Skeletal muscle satellite cell (primary cell): ENCODE results near the gene ETDB. TPM values are rescaled to one million over a fixed set of nuclear protein-coding genes. Genes with fewer than 3 reads are reported as not detected.
"Not testable (repeated sequence)": the region's sequence is repeated elsewhere in the genome, so short reads cannot be mapped to it uniquely, and the experiment has no call there.

Experiments
- H3K27me3 ChIP-seq: 2 replicates; pipeline ENCODE4 v1.7.0; 2013; ENCODE audit warnings: low read length; ENCODE audit not compliant: control insufficient read depth, insufficient read depth
- H3K36me3 ChIP-seq: 2 replicates; pipeline ENCODE4 v1.7.0; 2013; ENCODE audit warnings: mild to moderate bottlenecking, control low read depth, low read length; ENCODE audit not compliant: insufficient read depth
- H3K4me1 ChIP-seq: 2 replicates; pipeline ENCODE4 v1.7.0; 2013; ENCODE audit warnings: low read length; ENCODE audit not compliant: control insufficient read depth, insufficient read depth
- H3K4me2 ChIP-seq: 2 replicates; pipeline ENCODE4 v1.7.0; 2013; ENCODE audit warnings: mild to moderate bottlenecking, low read length
- H3K4me3 ChIP-seq: 2 replicates; pipeline ENCODE4 v1.7.0; 2013; ENCODE audit warnings: low read length
- H3K9ac ChIP-seq: 2 replicates; pipeline ENCODE4 v1.7.0; 2013; ENCODE audit warnings: mild to moderate bottlenecking, low read depth, low read length, moderate library complexity
- H3K9me3 ChIP-seq: replicated peaks from 2 replicates; pipeline ENCODE4 v1.7.0; 2013; ENCODE audit warnings: mild to moderate bottlenecking, control low read depth, low read length
- total RNA-seq: library from RNA; depleted of rRNA; stranded (reverse); fragments of >200 nt; gene quantifications from 2 replicates; pipeline ENCODE4 v1.2.3, GENCODE V29; 2012; rRNA removed

Gene ETDB
- not detected in 2 replicates for total RNA-seq

GRCh38 chrX:135120056-135120576 is at the start of gene ETDB:
Gene ETDB (minus strand): TSS chrX:135120526. CDS start chrX:135119261, 1,265 bp downstream.
- H3K27me3 ChIP-seq, H3K9me3 ChIP-seq, H3K4me1 ChIP-seq, H3K9ac ChIP-seq, H3K36me3 ChIP-seq, H3K4me3 ChIP-seq, H3K4me2 ChIP-seq: not testable (repeated sequence)

DNA sequence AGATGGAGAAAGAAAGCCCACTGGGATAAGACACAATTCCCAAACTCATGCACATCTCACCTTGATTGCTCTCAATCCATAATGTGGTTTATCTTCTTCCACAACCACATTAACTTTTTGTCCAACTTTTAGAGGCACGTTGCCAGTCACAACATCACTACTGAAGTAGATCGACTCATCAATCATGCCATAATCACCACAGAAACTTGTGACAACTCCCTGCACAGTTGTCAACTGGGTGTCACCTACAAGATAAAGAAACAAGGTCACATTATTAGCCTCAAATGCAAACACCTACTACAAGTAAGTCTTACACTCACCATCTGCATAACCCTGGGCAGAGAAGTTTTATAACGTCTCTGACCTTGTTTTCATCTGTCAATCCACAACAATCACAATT is 49.2 kb upstream of the ETDB start:
- not testable (repeated sequence) for H3K4me2 ChIP-seq, H3K9ac ChIP-seq, H3K9me3 ChIP-seq, H3K4me3 ChIP-seq, H3K36me3 ChIP-seq, H3K4me1 ChIP-seq, H3K27me3 ChIP-seq

GRCh38 chrX:135168486-135168885 is 48.2 kb upstream of the ETDB start:
- Histone ChIP-seq H3K9ac (no peak overlapping the region), H3K9me3 (no peaks in the 10 kb centered on the region), H3K4me3 (no peak overlapping the region), H3K4me1 (no peaks in the 10 kb centered on the region), H3K27me3 (no peaks in the 10 kb centered on the region), H3K4me2 (no peak overlapping the region), H3K36me3 (no peaks in the 10 kb centered on the region)

DNA sequence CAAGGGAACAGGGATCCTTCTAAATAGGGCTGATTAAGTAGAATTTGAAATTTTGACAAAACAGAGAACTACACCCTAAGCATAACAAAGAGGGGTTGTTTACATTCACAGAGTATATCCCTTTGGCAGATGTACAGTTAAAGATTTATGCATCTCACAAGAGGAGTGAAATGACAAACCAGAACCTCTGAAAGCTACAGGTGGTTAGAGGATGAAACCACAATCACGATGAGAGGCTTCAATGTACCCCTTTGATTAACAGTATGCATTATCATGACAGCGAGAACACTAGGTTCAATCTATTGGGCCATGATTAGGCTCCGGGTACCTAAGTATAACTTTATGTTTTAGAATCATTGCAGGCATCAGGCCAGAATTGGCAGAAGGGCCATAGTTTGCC is 34.4 kb upstream of the ETDB start:
- not testable (repeated sequence) for H3K9me3 ChIP-seq, H3K27me3 ChIP-seq, H3K9ac ChIP-seq, H3K36me3 ChIP-seq, H3K4me1 ChIP-seq, H3K4me3 ChIP-seq, H3K4me2 ChIP-seq

- H3K9ac ChIP-seq, H3K36me3 ChIP-seq, H3K27me3 ChIP-seq, H3K4me3 ChIP-seq, H3K4me2 ChIP-seq, H3K9me3 ChIP-seq, H3K4me1 ChIP-seq: not testable (repeated sequence)
Measured at GRCh38 chrX:135126145-135126544, 5.8 kb upstream of the ETDB start.

DNA sequence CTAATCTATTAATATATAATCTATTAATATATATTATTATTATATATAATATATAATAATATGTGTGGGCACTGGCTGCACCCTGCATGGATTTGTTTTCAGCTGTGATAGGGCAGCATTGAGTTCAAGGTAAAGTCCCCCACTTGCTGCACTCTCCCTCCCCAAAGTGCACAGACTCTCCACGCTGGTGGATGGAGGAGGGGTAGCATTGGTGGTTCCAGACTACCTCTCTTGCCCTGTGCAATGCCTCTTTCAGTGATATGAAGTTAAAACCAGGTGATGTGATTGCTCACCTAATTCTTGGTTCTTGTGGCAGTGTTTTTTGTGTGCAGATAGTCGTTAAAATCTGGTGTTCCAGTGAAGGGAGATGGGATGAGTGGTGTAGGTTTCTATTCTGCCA is 4.3 kb downstream of the ETDB start:
- H3K4me2 ChIP-seq, H3K4me1 ChIP-seq, H3K36me3 ChIP-seq, H3K9ac ChIP-seq, H3K9me3 ChIP-seq, H3K27me3 ChIP-seq, H3K4me3 ChIP-seq: not testable (repeated sequence)

- no peaks in the 10 kb centered on the region for H3K27me3 ChIP-seq
- H3K4me2 ChIP-seq: no peak overlapping the region
- no peak overlapping the region for H3K9ac ChIP-seq
Measured at GRCh38 chrX:135114392-135114791, 5.9 kb downstream of the ETDB start.

GRCh38 chrX:135112743-135113142 is 7.6 kb downstream of the ETDB start:
- no peak overlapping the region for H3K9ac ChIP-seq
- H3K4me1 ChIP-seq: no peaks in the 10 kb centered on the region
- H3K4me3 ChIP-seq: no peak overlapping the region
- H3K4me2 ChIP-seq: no peak overlapping the region
- H3K9me3 ChIP-seq: no peaks in the 10 kb centered on the region
- H3K36me3 ChIP-seq: no peaks in the 10 kb centered on the region
- peaks cover 12% of the 10 kb centered on the region for H3K27me3 ChIP-seq

More at GRCh38 chrX:135114392-135114791, 5.9 kb downstream of the ETDB start:
- Histone ChIP-seq H3K9me3 (no peaks in the 10 kb centered on the region), H3K4me3 (no peak overlapping the region), H3K36me3 (no peaks in the 10 kb centered on the region), H3K4me1 (no peaks in the 10 kb centered on the region)

GRCh38 chrX:135112096-135112729 is 8.1 kb downstream of the ETDB start:
- Histone ChIP-seq H3K36me3 (no peaks in the 10 kb centered on the region), H3K4me2 (no peak overlapping the region), H3K4me3 (no peak overlapping the region), H3K9me3 (no peaks in the 10 kb centered on the region), H3K4me1 (no peaks in the 10 kb centered on the region), H3K9ac (no peak overlapping the region), H3K27me3 (peaks cover 12% of the 10 kb centered on the region)

- Histone ChIP-seq H3K4me2 (no peak overlapping the region), H3K4me3 (no peak overlapping the region), H3K27me3 (peaks cover 23% of the 10 kb centered on the region), H3K36me3 (no peaks in the 10 kb centered on the region), H3K4me1 (no peaks in the 10 kb centered on the region), H3K9me3 (no peaks in the 10 kb centered on the region), H3K9ac (no peak overlapping the region)
Measured at GRCh38 chrX:135109554-135109953, 10.8 kb downstream of the ETDB start.

DNA sequence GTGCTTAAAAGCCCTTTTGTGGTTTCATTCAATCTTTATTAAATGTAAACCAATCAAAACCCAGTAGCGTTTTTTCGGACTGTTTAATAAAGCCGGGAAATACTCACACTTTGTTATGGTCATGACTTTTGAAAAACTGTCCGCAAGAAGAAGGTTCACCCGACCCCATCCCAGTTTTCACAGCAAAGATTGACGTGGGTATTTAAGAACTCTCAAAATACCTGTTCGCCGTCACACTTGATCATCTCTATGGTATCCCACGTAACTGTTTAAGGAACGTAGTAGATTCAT is 20.9 kb downstream of the ETDB start:
- Histone ChIP-seq H3K27me3 (peaks cover 40% of the 10 kb centered on the region), H3K36me3 (no peaks in the 10 kb centered on the region), H3K4me1 (no peaks in the 10 kb centered on the region), H3K9me3 (no peaks in the 10 kb centered on the region), H3K4me3 (peak overlapping the region; percentile 73), H3K4me2 (peak overlapping the region; percentile 88), H3K9ac (no peak overlapping the region)

- H3K4me3 ChIP-seq, H3K4me1 ChIP-seq, H3K9ac ChIP-seq, H3K36me3 ChIP-seq, H3K9me3 ChIP-seq: not testable (repeated sequence)
- Histone ChIP-seq H3K4me2 (peak overlapping the region; percentile 7), H3K27me3 (peaks cover 28% of the 10 kb centered on the region)
Measured at GRCh38 chrX:135097196-135097744, 23.1 kb downstream of the ETDB start.
